SU-DHL-6 (cell line): ENCODE measurements around the gene OR56A1.

Experiments
- CTCF ChIP-seq: fragments of 200-600 bp; sonication (generic); IDR thresholded peaks from one replicate; pipeline ENCODE4 v1.5.1; 2017; ENCODE audit warnings: antibody characterized with exemption, mild to moderate bottlenecking, low read length, moderate library complexity; ENCODE audit not compliant: insufficient read depth, poor library complexity, severe bottlenecking
- EZH2phosphoT487 ChIP-seq: fragments of 200-600 bp; sonication (generic), shearing (Covaris generic); conservative IDR thresholded peaks from 2 replicates; pipeline ENCODE4 v1.6.1; 2018; ENCODE audit warnings: mild to moderate bottlenecking, antibody characterized with exemption, low read length, moderate library complexity, mixed read lengths

DNA sequence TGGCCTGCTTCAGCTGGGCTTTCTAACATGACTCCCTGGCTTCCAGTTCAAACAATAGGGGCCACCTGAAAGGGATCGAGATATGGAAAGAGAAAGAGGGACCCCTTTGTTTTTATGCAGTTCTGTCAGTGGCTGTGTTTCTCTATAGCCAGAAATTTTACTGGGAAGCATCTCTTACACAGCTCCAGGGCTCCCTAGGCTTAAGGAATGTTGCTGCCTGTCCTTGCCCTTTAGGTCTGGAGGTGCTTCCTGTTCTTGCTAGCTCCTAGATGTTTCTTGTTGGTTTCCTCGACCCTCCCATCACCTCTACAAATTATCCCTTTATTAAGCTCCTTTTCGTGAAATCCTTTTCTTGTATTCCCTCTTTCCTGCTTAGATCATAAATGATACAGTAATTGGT lies 21.8 kb upstream of the OR56A1 start:
- TF ChIP-seq CTCF (no peak), EZH2phosphoT487 (no peak)
